ENCODE data around the gene SEPTIN2.
"Not testable (repeated sequence)": the region's sequence is repeated elsewhere in the genome, so short reads cannot be mapped to it uniquely, and the experiment has no call there.

The SEPTIN2 gene

DNA sequence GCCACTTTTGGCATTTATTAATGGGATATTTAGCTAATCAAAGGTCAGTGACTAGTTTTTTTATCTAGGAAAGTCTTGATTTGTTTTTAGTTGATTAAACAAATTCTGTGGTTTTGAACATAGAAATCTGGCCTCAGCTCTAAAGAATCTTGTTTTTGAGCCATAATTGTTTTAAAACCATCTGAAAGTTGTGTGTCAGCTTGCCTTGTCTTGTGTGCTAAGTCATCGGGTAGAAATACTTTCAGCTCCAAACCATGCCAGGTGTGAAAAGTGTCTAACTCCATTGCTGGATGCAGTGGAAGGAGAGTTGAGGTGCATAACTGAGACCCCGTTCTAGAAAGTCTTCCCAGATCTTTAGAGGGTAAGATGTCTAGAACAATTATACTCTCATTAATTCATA lies 63.1 kb downstream of the SEPTIN2 start:
- WGBS, 2 donors (ENCODE audit: extremely low coverage in 2 of 2, insufficient read length in 2 of 2, insufficient replicate concordance in 1 of 2) = no CpG with 5 or more reads among the region's 2 CpGs
- Histone ChIP-seq H2BK12ac (ENCODE audit: low read length) (no peak overlapping the region), H4K8ac (ENCODE audit: low read depth, low read length) (no peak overlapping the region), H3K18ac (ENCODE audit: low read length) (no peak overlapping the region), H3K27me3 (ENCODE audit: control insufficient read depth in 3 of 3, insufficient read depth in 3 of 3, low read depth in 1 of 3, low read length in 3 of 3) (no peaks in the 10 kb centered on the region), H2AK5ac (ENCODE audit: low read depth, low read length) (no peak overlapping the region), H3K4ac (ENCODE audit: low read length) (no peak overlapping the region), H3K4me3 (ENCODE audit: low read length in 2 of 2) (no peak overlapping the region), H2AFZ (ENCODE audit: low read length) (no peak overlapping the region), H3K4me1 (ENCODE audit: control insufficient read depth in 2 of 2, insufficient read depth in 1 of 2, low read depth in 1 of 2, low read length in 2 of 2) (no peaks in the 10 kb centered on the region), H2BK15ac (ENCODE audit: low read length) (no peak overlapping the region), H2BK5ac (ENCODE audit: low read length) (no peak overlapping the region), H3K27ac (replicated peaks; ENCODE audit: low read length) (no peak overlapping the region), H3K4me2 (ENCODE audit: insufficient read depth, low read length, poor library complexity, severe bottlenecking) (no peak overlapping the region), H3K23ac (ENCODE audit: low read depth, low read length, poor library complexity) (no peak overlapping the region), H3K36me3 (replicated peaks in 1 of 2; ENCODE audit: control insufficient read depth in 2 of 2, insufficient read depth in 2 of 2, low read length in 2 of 2) (peaks cover 8 to 48% of the 10 kb centered on the region in 2 donors), H3K9ac (ENCODE audit: low read depth, low read length, poor library complexity) (no peak overlapping the region), H3K79me1 (ENCODE audit: low read depth, low read length) (no peaks in the 10 kb centered on the region), H2BK120ac (ENCODE audit: low read depth, low read length) (no peak overlapping the region), H3K9me3 (replicated peaks in 1 of 2; ENCODE audit: control insufficient read depth in 2 of 2, insufficient read depth in 1 of 2, low read depth in 1 of 2, low read length in 2 of 2) (no peaks in the 10 kb centered on the region), H3K14ac (ENCODE audit: low read length) (no peak overlapping the region), H4K91ac (ENCODE audit: low read depth, low read length, poor library complexity) (no peak overlapping the region)
- DNase-seq (ENCODE audit: low spot score) = no peak

DNA sequence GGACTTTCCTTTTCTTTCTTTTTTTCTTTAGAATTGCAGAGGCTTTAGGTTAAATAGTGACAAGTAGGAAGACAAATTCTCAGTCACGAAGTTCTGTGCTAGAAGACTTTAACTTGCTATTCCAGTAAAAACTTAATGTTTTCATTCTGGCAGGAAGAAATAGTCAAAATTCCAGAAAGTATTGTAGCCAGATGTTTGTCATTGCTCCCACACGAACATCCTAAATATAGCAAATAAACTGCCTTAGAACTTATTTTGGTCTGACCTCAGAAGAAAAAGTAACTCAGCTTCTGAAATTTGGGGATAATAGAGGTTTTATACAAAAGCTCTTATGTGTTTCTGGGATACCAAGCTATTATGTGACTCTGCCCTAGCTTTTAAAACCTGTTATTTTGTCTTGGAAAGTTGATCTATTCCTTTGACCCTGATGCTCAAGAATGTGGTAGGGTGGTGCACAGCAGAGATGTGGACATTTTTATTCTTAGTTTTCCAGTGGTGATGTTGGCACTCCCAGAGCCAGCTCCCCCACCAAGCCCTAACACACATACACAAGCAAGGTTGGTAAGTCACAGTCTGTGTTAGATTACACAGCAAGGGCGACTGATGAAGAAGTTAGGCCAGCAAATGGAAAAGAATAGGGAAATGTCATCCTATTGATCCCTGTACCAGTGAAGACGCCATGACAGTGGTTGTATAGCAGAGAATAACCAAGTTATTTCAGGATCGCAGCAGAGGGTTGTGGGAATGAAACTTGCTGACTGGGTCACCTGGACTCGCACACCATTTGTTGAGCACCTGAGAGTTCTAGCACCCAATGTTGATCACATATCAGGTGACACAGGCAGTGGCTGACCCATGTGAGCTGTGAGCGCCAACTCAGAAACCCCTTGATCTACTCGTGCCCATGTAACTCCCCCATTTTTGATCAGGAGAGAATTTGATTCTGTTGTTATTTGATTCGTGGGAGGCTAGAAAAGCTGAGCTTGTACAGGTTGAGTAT lies 64.1 kb downstream of the SEPTIN2 start:
- H3K4ac ChIP-seq (ENCODE audit: low read length) = no peak overlapping the region
- no peaks in the 10 kb centered on the region for H3K79me1 ChIP-seq (ENCODE audit: low read depth, low read length)
- H2BK120ac ChIP-seq (ENCODE audit: low read depth, low read length) = no peak overlapping the region
- H3K4me1 ChIP-seq (ENCODE audit: control insufficient read depth in 2 of 2, insufficient read depth in 1 of 2, low read depth in 1 of 2, low read length in 2 of 2) = no peaks in the 10 kb centered on the region
- no peak overlapping the region for H3K27ac ChIP-seq (replicated peaks; ENCODE audit: low read length)
- no peak overlapping the region for H3K4me2 ChIP-seq (ENCODE audit: insufficient read depth, low read length, poor library complexity, severe bottlenecking)
- H3K14ac ChIP-seq (ENCODE audit: low read length) = no peak overlapping the region
- DNase-seq (ENCODE audit: low spot score) = no peak
- H3K36me3 ChIP-seq (replicated peaks in 1 of 2; ENCODE audit: control insufficient read depth in 2 of 2, insufficient read depth in 2 of 2, low read length in 2 of 2) = peaks cover 8 to 39% of the 10 kb centered on the region in 2 donors
- no peak overlapping the region for H2BK5ac ChIP-seq (ENCODE audit: low read length)
- no CpG with 5 or more reads among the region's 9 CpGs for WGBS, 2 donors (ENCODE audit: extremely low coverage in 2 of 2, insufficient read length in 2 of 2, insufficient replicate concordance in 1 of 2)
- H3K23ac ChIP-seq (ENCODE audit: low read depth, low read length, poor library complexity) = no peak overlapping the region
- no peak overlapping the region for H2BK12ac ChIP-seq (ENCODE audit: low read length)
- H3K18ac ChIP-seq (ENCODE audit: low read length) = no peak overlapping the region
- no peak overlapping the region for H2AK5ac ChIP-seq (ENCODE audit: low read depth, low read length)
- no peak overlapping the region for H2AFZ ChIP-seq (ENCODE audit: low read length)
- H3K4me3 ChIP-seq (ENCODE audit: low read length in 2 of 2) = no peak overlapping the region
- H4K8ac ChIP-seq (ENCODE audit: low read depth, low read length) = no peak overlapping the region
- no peak overlapping the region for H2BK15ac ChIP-seq (ENCODE audit: low read length)
- no peak overlapping the region for H4K91ac ChIP-seq (ENCODE audit: low read depth, low read length, poor library complexity)
- H3K9ac ChIP-seq (ENCODE audit: low read depth, low read length, poor library complexity) = no peak overlapping the region
- H3K27me3 ChIP-seq (ENCODE audit: control insufficient read depth in 3 of 3, insufficient read depth in 3 of 3, low read depth in 1 of 3, low read length in 3 of 3) = no peaks in the 10 kb centered on the region
- H3K9me3 ChIP-seq (replicated peaks in 1 of 2; ENCODE audit: control insufficient read depth in 2 of 2, insufficient read depth in 1 of 2, low read depth in 1 of 2, low read length in 2 of 2) = no peaks in the 10 kb centered on the region

DNA sequence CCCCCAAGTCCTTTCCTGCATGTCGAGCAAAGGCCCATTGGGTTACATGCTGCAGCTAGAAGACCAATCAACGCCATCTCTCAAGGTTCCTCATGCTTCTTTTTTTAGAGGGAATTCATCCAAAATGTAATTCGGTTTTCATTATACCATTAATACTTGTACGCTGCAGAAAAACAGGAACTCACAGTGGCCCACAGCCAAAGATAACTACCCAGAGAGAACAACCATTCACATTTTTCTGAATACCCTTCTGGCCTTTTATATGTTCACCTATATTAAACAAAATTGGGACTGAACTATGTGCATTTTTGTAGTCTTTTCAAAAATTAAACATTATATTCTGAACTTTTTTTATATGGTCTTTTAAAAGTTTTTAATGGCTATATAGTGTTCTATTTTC lies 66.1 kb downstream of the SEPTIN2 start:
- H2BK15ac ChIP-seq (ENCODE audit: low read length) = no peak overlapping the region
- no peak overlapping the region for H3K14ac ChIP-seq (ENCODE audit: low read length)
- no peaks in the 10 kb centered on the region for H3K9me3 ChIP-seq (replicated peaks in 1 of 2; ENCODE audit: control insufficient read depth in 2 of 2, insufficient read depth in 1 of 2, low read depth in 1 of 2, low read length in 2 of 2)
- H2AFZ ChIP-seq (ENCODE audit: low read length) = no peak overlapping the region
- H3K4me3 ChIP-seq (ENCODE audit: low read length in 2 of 2) = no peak overlapping the region
- no peak overlapping the region for H3K4me2 ChIP-seq (ENCODE audit: insufficient read depth, low read length, poor library complexity, severe bottlenecking)
- no peak overlapping the region for H2BK120ac ChIP-seq (ENCODE audit: low read depth, low read length)
- H3K27me3 ChIP-seq (ENCODE audit: control insufficient read depth in 3 of 3, insufficient read depth in 3 of 3, low read depth in 1 of 3, low read length in 3 of 3) = no peaks in the 10 kb centered on the region
- H3K18ac ChIP-seq (ENCODE audit: low read length) = no peak overlapping the region
- H3K9ac ChIP-seq (ENCODE audit: low read depth, low read length, poor library complexity) = no peak overlapping the region
- WGBS, 2 donors (ENCODE audit: extremely low coverage in 2 of 2, insufficient read length in 2 of 2, insufficient replicate concordance in 1 of 2) = no CpG with 5 or more reads among the region's 4 CpGs
- H3K36me3 ChIP-seq (replicated peaks in 1 of 2; ENCODE audit: control insufficient read depth in 2 of 2, insufficient read depth in 2 of 2, low read length in 2 of 2) = peaks cover 5 to 19% of the 10 kb centered on the region in 2 donors
- peaks cover 0 to 3% of the 10 kb centered on the region in 2 donors for H3K4me1 ChIP-seq (ENCODE audit: control insufficient read depth in 2 of 2, insufficient read depth in 1 of 2, low read depth in 1 of 2, low read length in 2 of 2)
- H4K8ac ChIP-seq (ENCODE audit: low read depth, low read length) = no peak overlapping the region
- H3K27ac ChIP-seq (replicated peaks; ENCODE audit: low read length) = no peak overlapping the region
- no peak overlapping the region for H3K23ac ChIP-seq (ENCODE audit: low read depth, low read length, poor library complexity)
- H4K91ac ChIP-seq (ENCODE audit: low read depth, low read length, poor library complexity) = no peak overlapping the region
- no peak for DNase-seq (ENCODE audit: low spot score)
- no peak overlapping the region for H2BK5ac ChIP-seq (ENCODE audit: low read length)
- no peak overlapping the region for H3K4ac ChIP-seq (ENCODE audit: low read length)
- H2AK5ac ChIP-seq (ENCODE audit: low read depth, low read length) = no peak overlapping the region
- H2BK12ac ChIP-seq (ENCODE audit: low read length) = no peak overlapping the region
- H3K79me1 ChIP-seq (ENCODE audit: low read depth, low read length) = no peaks in the 10 kb centered on the region

DNA sequence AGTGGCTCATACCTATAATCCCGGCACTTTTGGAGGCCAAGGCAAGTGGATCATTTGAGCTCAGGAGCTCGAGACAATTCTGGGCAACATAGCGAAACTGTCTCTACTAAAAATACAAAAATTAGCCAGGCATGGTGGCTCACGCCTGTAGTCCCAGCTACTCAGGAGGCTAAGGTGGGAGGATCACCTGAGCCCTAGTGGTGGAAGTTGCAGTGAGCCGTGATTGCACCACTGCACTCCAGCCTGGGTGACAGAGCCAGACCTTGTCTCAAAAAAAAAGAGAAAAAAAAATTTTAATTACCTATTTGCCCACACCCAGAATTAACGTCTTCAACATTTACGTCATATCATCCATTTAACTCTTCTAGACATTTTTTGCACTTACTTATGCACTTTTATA lies 69.7 kb downstream of the SEPTIN2 start:
- H2BK15ac ChIP-seq (ENCODE audit: low read length); H3K4ac ChIP-seq (ENCODE audit: low read length); DNase-seq (ENCODE audit: low spot score); H3K9me3 ChIP-seq (replicated peaks in 1 of 2; ENCODE audit: control insufficient read depth in 2 of 2, insufficient read depth in 1 of 2, low read depth in 1 of 2, low read length in 2 of 2); H2BK120ac ChIP-seq (ENCODE audit: low read depth, low read length); H3K18ac ChIP-seq (ENCODE audit: low read length); H3K4me3 ChIP-seq (ENCODE audit: low read length in 2 of 2); H2BK12ac ChIP-seq (ENCODE audit: low read length); H3K23ac ChIP-seq (ENCODE audit: low read depth, low read length, poor library complexity); H3K27ac ChIP-seq (replicated peaks; ENCODE audit: low read length); H2AFZ ChIP-seq (ENCODE audit: low read length); H3K79me1 ChIP-seq (ENCODE audit: low read depth, low read length); H3K4me1 ChIP-seq (ENCODE audit: control insufficient read depth in 2 of 2, insufficient read depth in 1 of 2, low read depth in 1 of 2, low read length in 2 of 2); H3K27me3 ChIP-seq (ENCODE audit: control insufficient read depth in 3 of 3, insufficient read depth in 3 of 3, low read depth in 1 of 3, low read length in 3 of 3); H2BK5ac ChIP-seq (ENCODE audit: low read length); H3K14ac ChIP-seq (ENCODE audit: low read length); H4K8ac ChIP-seq (ENCODE audit: low read depth, low read length); H4K91ac ChIP-seq (ENCODE audit: low read depth, low read length, poor library complexity); H3K4me2 ChIP-seq (ENCODE audit: insufficient read depth, low read length, poor library complexity, severe bottlenecking); H2AK5ac ChIP-seq (ENCODE audit: low read depth, low read length); H3K9ac ChIP-seq (ENCODE audit: low read depth, low read length, poor library complexity): not testable (repeated sequence)
- WGBS, 2 donors (ENCODE audit: extremely low coverage in 2 of 2, insufficient read length in 2 of 2, insufficient replicate concordance in 1 of 2) = 100% methylated on average over 2 of the region's 7 CpGs
- H3K36me3 ChIP-seq (replicated peaks in 1 of 2; ENCODE audit: control insufficient read depth in 2 of 2, insufficient read depth in 2 of 2, low read length in 2 of 2) = peaks cover 5 to 20% of the 10 kb centered on the region in 2 donors
